Fibroblast of pulmonary artery (primary cell): Measurements from ENCODE around the gene FAM131C.

Source experiments
- DNase-seq: peaks from one replicate; pipeline ENCODE4 v3.0.0-alpha.2; 2010; ENCODE audit warnings: low read depth
- H3K4me3 ChIP-seq: replicated peaks from 2 replicates; pipeline ENCODE4 v1.5.1; 2011; ENCODE audit warnings: low read depth, mild to moderate bottlenecking, control low read depth, low read length, moderate library complexity
- CTCF ChIP-seq: IDR thresholded peaks from 2 replicates; pipeline ENCODE4 v1.5.1; 2011; ENCODE audit warnings: mild to moderate bottlenecking, control low read depth, low read length, inconsistent platforms; ENCODE audit errors: missing control alignments

The FAM131C gene

GRCh38 chr1:16119504-16119903 lies 46.1 kb upstream of the FAM131C start:
- no peak overlapping the region for H3K4me3 ChIP-seq
- DNase-seq, result no peak
- no peak for TF ChIP-seq CTCF

GRCh38 chr1:16118706-16119105 lies 45.3 kb upstream of the FAM131C start:
- no peak for DNase-seq
- no peak overlapping the region for H3K4me3 ChIP-seq
- TF ChIP-seq CTCF, result no peak

GRCh38 chr1:16117936-16118335 lies 44.5 kb upstream of the FAM131C start:
- no peak for DNase-seq
- no peak for TF ChIP-seq CTCF
- no peak overlapping the region for H3K4me3 ChIP-seq

- no peak overlapping the region for H3K4me3 ChIP-seq
- no peak for DNase-seq
- TF ChIP-seq CTCF, result no peak
Measured at GRCh38 chr1:16117369-16117768, 43.9 kb upstream of the FAM131C start.

- no peak for DNase-seq
- no peak overlapping the region for H3K4me3 ChIP-seq
- no peak for TF ChIP-seq CTCF
Measured at GRCh38 chr1:16116625-16117024, 43.2 kb upstream of the FAM131C start.

GRCh38 chr1:16116002-16116401 lies 42.6 kb upstream of the FAM131C start:
- TF ChIP-seq CTCF, result no peak
- DNase-seq, result no peak
- no peak overlapping the region for H3K4me3 ChIP-seq

GRCh38 chr1:16115468-16115983 lies 42.1 kb upstream of the FAM131C start:
- H3K4me3 ChIP-seq, result no peak overlapping the region
- no peak for TF ChIP-seq CTCF
- DNase-seq, result no peak
